ENCODE results near the gene NAA35.
"Not testable (repeated sequence)": the region's sequence is repeated elsewhere in the genome, so short reads cannot be mapped to it uniquely, and the experiment has no call there.

The NAA35 gene

DNA sequence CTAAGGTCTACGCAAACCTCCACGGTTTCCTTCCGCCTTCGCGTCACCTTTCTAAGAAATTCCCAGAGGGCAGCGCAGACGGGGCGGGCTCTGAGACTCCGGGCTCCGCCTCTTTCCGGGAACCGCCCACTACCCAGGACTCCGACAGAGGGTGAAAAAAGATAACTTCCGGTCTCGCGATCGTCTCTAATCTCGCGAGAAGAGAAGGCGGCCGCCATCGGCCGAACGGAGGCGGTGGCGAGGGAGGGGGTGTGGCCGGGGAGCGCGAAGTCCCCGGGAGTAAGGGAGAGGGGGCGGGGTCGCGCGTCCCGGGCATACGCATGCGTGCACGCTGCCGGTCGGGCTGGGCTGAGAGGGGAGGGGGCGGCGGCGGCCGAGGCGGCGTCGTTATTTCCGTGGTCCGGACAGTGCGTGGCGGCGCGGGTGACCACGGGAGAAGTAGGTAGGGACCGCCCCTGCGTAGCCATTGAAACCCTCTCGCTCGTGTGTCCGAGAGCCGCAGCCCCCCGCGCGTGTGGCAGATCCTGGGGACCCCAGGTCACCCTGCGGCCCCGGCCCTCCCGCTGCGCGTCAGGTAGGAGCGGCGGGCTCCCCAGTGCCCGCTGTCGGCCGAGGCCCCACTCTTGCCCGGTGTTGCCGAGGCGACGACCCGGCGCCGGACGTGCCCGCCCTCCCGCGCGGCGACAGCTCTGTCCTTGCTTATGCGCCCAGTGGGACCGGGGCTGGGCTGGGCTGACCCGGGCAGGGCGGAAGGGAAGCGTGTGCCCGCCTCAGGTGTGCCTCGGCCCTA is at the start of gene NAA35:
TSS of gene NAA35 (plus strand) at position 315 of the 790 bp plus-strand sequence. CDS start 1,014 bp downstream, outside the sequence.
- peak; percentile 99 for DNase-seq

DNA sequence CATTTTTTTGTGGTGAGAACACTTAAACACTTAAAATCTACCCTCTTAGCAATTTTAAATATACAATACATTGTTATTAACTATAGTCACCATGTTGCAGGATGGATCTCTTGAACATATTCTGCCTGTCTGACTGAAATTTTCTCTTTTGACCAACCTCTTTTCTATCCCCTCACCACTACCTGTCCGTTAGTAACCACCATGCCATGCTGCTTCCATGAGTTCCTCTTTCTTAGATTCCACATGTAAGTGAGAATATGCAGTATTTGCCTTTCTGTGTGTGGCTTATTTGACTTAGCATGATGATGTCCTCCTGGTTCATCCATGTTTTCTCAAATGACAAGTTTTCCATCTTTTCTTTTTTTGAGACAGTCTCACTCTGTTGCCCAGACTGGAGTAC is 48.5 kb upstream of the NAA35 start:
- no peak for DNase-seq

DNA sequence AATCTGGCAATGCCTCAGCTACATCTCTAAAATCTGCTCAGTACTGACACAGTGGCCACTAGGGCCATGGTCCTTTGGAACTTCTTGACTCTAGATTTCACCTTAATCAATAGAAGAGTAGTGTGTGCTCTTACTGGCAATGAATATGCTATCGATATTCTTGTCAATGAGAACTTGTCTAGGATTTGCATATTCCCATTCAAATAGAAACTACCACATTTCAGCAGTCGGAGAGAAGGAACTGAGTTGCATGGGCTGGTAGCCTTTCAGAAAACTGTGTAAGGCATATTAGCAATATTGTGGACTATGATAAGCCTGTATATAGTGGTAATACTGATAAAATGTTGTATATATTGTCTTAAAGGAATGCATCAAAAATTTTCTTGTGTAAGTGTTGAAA is 45.3 kb upstream of the NAA35 start:
- no peak for DNase-seq

DNA sequence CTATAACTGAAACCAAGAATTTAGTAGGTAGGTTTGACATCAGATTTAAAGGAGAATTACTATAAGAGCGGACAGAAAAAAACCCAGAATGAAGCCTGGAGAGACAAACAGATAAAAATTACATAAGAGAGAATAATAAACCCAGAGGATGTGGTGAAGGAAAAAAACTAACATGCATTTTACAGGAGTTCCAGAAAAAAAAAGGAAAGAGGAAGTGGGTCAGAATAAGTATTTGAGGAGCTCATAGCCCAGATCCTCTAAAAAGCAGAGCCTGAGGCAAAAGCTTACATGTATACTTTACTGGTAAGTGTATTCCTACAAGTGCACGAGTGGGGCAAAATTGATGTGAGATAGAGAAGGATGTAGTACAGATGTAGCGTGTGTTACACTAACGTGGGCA is 43.1 kb upstream of the NAA35 start:
- no peak for DNase-seq

GRCh38 chr9:85898332-85898731 is 42.6 kb upstream of the NAA35 start:
- no peak for DNase-seq

- no peak for DNase-seq
These were observed 41.6 kb upstream of the NAA35 start for GRCh38 chr9:85899388-85899787.

GRCh38 chr9:85900504-85901201 is 40.3 kb upstream of the NAA35 start:
- peak; percentile 36 for DNase-seq

DNA sequence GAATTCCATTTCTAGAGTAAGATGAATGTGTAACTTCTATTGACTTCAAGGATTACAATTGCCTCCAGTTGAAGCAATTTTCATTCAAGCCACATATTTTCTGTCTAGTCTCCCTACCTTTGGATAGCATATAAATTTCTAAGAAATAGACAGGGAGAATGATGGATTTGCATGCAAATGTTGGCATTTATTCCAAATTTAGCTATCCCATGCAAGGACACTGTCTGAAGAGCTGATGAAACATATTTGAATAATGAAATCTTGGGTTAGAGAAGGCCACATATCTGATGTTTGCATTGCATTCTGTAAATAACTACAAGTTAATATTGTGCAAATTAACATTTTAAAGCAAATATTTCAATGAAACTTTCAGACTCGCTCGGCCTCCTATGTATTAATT is 36.0 kb upstream of the NAA35 start:
- DNase-seq, result no peak

DNA sequence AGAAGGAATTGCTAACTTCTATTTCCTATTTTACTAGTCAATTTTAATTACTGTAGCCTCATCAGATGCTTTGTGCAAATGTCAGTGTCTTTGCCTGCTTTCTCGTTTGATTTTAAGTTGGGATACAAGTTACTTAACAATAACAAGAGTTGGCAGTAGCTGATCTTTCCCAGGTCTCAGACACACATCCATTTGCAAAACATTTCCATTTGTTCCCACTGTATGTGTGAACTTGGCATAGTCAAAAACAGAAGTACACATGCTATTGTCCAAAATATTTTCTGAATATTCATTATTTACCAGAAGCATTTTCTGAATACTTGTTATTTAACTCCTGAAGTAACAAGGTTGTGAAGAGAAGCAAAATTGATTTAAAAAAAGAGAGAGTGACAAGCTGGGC is 35.0 kb upstream of the NAA35 start:
- no peak for DNase-seq

DNA sequence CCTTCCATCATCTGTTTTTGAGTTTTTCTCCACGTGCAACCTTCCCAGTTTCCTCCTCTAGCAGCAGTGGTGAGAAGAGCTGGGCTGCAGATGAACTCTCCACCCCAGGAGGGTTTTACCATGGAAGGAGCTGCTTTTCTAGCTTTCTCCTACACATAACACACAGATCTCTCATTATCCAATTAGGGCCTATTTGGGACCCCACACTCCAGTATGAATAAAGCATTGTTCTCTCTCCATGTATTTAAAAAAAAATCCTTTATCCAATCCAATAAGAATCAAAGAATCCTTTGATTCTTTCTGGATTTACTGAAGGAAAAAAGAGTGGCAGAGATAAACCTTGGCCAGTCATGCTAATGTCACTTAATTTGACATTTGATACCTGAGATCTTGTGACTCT is 31.6 kb upstream of the NAA35 start:
- DNase-seq, result no peak

- DNase-seq, result no peak
These were observed 26.8 kb upstream of the NAA35 start for GRCh38 chr9:85914108-85914507.

- DNase-seq, result no peak
These were observed 23.2 kb upstream of the NAA35 start for GRCh38 chr9:85917756-85918155.

DNA sequence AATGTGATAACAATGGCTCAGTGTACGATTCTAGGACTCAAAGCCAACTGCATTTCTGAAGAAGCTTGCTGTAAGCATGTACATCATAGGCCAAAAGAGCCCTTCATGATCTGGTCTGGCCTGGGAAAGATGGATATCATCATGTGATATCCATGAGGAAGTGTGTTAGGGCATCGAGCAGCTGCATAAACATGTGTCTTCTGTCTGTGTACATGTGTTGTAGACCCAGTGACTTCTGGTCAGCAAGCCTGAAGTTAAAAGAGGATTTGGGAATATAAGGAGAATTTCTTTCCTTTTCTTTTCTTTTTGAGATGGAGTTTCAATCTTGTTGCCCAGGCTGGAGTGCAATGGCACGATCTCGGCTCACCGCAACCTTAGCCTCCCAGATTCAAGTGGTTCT is 15.5 kb upstream of the NAA35 start:
- DNase-seq, result no peak

- DNase-seq, result no peak
These were observed 13.9 kb upstream of the NAA35 start for GRCh38 chr9:85927076-85927475.

GRCh38 chr9:85931495-85931894 is 9.5 kb upstream of the NAA35 start:
- no peak for DNase-seq

- DNase-seq, result not testable (repeated sequence)
These were observed 5.0 kb upstream of the NAA35 start for GRCh38 chr9:85935950-85936349.

GRCh38 chr9:85940275-85940831 is 593 bp upstream of the NAA35 start:
- no peak for DNase-seq

GRCh38 chr9:85941622-85941940 is 635 bp downstream of the NAA35 start:
- no peak for DNase-seq

GRCh38 chr9:85941966-85942912 is 1.3 kb downstream of the NAA35 start:
- no peak for DNase-seq

DNA sequence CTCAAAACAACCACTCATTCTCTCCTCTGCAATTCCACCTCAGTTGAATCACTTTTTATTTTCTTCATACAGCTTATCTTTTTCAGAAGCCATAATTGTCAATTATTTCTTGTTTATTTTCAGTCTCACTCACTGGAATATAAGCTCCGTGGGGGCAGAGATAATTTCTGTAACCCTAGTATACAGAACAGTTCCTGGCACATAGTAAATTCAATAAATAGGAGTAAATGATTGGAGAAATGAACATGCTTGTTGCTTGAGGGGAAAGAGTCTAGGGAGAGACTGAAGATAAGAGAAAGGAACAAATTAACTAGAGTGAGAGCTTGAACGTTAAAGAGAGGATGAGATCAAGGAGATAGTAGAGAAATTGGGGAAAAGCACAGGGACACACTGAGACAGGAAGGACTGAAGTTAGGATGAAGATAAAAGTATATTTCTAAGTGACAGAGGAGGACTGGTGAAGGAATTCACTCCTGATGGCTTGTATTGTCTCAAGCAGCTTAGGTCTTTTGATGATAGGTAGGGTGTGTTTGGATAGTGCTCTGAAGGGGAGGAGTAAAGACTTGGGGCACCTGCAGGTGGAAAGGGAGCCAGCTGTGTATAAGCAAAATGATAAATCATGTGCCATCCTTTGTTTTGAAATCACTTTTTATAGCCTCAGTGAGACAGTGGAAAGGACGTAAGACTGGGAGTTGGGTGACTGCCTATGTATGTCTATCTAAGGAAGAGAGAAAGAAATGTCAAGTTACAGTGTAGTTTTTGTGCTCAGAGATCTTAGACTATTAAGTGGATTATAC is 2.2 kb downstream of the NAA35 start:
- no peak for DNase-seq

- DNase-seq, result no peak
These were observed 2.9 kb downstream of the NAA35 start for GRCh38 chr9:85943757-85944430.

DNA sequence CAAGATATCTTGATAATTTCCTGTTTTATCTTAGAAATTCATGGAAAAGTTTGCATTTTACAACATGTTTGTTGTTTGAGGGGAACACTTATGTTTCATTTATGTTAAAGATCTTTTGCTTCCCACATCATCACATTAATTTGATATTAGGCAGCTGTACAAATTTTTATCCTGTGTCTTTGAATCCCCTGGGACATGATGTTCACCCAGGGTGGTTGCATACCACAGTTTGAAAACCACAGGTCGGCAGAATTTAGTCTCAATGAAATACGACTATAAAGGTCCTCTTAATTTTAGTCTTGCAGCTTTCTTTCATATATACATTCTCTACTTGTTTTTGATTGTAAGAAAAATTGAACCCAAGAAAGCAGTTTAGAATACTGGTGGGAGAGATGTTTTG is 3.7 kb downstream of the NAA35 start:
- no peak for DNase-seq

Data from activated CD4-positive, alpha-beta T cell treated with anti-CD3 and anti-CD28 coated beads, Interleukin-10, Interleukin-2, amounts not matched to agents 100 ng/mL and 50 ng/mL, durations not matched to agents 16 hours and 8 hours (primary cell).